Activated CD4-positive, alpha-beta T cell treated with anti-CD3 and anti-CD28 coated beads, Interleukin-2, amount 10 ng/mL, durations not matched to agents 24 days and 14 days (primary cell): ENCODE results near the gene PEMT. TPM values are rescaled to one million over a fixed set of nuclear protein-coding genes. Genes with fewer than 3 reads are reported as not detected.
A peak's percentile ranks its signal among the peaks of the same experiment; 100 is the strongest.

Source experiments
- DNase-seq: peaks from one replicate; pipeline ENCODE4 v3.0.0; 2022
- H3K27ac Mint-ChIP-seq: one replicate; pipeline ENCODE4 v1.8.0; 2022; ENCODE audit warnings: mild to moderate bottlenecking, mixed read lengths
- H3K27me3 Mint-ChIP-seq: one replicate; pipeline ENCODE4 v1.8.0; 2022; ENCODE audit warnings: mixed read lengths
- H3K36me3 Mint-ChIP-seq: one replicate; pipeline ENCODE4 v1.8.0; 2022; ENCODE audit warnings: low read depth, mild to moderate bottlenecking, mixed read lengths
- H3K4me1 Mint-ChIP-seq: one replicate; pipeline ENCODE4 v1.8.0; 2021; ENCODE audit warnings: mixed read lengths
- H3K4me3 Mint-ChIP-seq: one replicate; pipeline ENCODE4 v1.8.0; 2022; ENCODE audit warnings: mild to moderate bottlenecking, moderate library complexity, mixed read lengths
- H3K9me3 Mint-ChIP-seq: one replicate; pipeline ENCODE4 v1.8.0; 2021; ENCODE audit warnings: mixed read lengths
- intact Hi-C: fragments of 100-400 bp; cut with micrococcal nuclease; formaldehyde crosslinking; loops from one replicate; pipeline ENCODE4 v1.15.1; 2023
- total RNA-seq: library from RNA; stranded (reverse); gene quantifications from 2 replicates; pipeline ENCODE4 v1.2.3, GENCODE V29; 2022

The PEMT gene
- total RNA-seq, 1 donor from 2014 or later: 45.5 TPM

DNA sequence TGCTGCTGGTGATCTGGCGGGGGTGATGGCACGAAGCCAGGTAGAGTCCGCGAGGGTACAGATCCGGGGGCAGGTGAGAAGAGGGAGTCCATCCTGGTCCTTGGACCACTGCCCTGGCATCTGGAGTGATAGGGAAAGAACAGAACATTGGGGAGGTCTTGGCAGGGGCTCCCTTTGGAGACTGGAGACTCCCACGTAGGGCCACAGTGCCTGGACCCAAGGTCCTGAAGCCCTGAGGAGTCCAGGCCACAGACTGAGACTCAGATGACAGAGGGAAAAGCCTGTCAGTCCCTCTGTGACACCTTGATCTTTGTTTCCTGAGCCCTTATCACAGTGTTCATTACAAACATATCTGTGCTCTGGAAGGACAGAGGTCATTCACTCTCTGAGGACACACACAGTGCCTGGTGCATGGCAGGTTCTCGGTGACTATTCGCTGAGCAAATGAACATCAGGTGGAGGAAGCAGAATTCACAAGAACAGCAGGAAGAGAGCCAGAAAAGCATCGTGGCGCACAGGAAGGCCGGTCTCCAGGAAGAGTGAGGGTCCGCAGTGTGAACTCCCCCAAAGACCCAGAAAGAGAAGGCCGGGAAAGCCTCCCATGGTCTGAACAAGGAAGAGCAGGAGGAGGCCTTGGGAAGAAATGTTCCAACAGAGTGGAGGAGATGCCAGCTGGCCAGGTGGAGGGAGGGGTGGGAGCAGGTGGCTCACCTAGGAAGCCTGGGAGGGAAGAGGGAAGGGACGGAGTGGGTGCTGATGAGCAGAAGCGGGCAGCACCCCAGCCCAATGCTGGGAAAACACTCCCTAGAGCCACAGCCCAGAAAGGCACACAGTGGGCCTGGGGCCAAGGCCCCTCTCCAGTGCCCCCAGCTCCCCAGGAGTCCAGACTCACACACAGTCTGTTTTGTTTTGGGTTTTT, 20.5 kb downstream of the PEMT start:
- H3K4me3 Mint-ChIP-seq: no peak overlapping the region
- intact Hi-C loops: no loop called here
- no peak overlapping the region for H3K27ac Mint-ChIP-seq
- no peaks in the 10 kb centered on the region for H3K27me3 Mint-ChIP-seq
- no peaks in the 10 kb centered on the region for H3K4me1 Mint-ChIP-seq
- DNase-seq: no peak
- no peaks in the 10 kb centered on the region for H3K36me3 Mint-ChIP-seq
- H3K9me3 Mint-ChIP-seq: no peaks in the 10 kb centered on the region

DNA sequence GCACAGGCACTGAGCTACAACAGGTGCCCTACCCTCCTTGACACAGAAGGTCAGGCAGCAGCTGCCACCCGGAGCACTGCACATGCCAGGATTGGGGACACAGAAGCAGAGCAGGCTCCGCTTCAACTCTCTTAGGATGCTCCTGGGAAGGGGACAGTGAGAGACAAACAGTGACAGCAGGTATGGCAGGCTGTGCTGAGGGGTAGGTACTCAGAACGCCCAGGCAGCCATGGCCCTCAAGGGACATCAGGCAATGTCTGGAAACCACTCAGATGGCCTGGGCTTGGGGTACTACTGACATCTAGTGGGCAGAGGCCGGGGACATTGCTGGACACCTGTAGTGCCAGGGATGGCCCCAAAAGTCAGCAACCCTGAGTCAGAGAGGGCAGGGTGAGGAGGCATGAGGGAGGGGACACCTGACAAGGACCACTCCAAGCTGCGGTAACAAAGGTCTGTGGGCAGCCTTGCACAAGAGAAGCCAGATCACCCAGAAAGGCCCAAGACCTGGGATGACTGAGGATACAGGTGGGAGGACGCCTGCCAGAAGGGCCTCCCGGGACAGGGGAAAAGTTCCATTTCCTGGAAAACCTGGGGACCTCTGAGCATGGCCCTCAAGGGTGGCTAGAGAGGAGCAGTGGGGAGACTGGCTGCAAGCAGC, 21.2 kb downstream of the PEMT start:
- H3K36me3 Mint-ChIP-seq: no peaks in the 10 kb centered on the region
- H3K9me3 Mint-ChIP-seq: no peaks in the 10 kb centered on the region
- DNase-seq: no peak
- H3K4me3 Mint-ChIP-seq: no peak overlapping the region
- H3K4me1 Mint-ChIP-seq: no peaks in the 10 kb centered on the region
- intact Hi-C loops: no loop called here
- no peaks in the 10 kb centered on the region for H3K27me3 Mint-ChIP-seq
- H3K27ac Mint-ChIP-seq: no peak overlapping the region

DNA sequence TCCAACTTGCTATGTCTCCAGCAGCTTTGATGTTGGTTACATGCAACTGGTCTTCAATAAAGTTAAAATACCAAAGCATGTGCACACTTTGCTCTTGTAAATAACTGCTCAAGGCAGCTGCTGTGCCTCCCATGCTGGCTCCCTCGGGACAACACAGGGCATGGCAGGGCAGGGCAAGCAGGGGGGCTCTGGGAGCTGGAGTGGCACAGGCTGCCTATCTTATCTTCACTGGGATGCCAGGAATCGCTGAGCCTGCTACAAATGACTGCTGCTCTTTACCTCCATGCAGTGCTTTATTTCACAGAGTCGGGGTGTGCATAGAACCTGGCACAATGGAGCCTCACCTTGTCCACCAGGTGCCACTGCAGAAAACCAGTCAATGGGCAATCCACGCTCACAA, 21.8 kb downstream of the PEMT start:
- Mint-ChIP-seq H3K4me1 (no peaks in the 10 kb centered on the region), H3K36me3 (no peaks in the 10 kb centered on the region), H3K4me3 (no peak overlapping the region), H3K27me3 (no peaks in the 10 kb centered on the region), H3K27ac (no peak overlapping the region), H3K9me3 (no peaks in the 10 kb centered on the region)
- intact Hi-C loops: loop anchor here (5.0 kb wide), 3 partner anchors 72 to 212 kb away; partner anchors contain the start of gene RASD1
- no peak for DNase-seq

DNA sequence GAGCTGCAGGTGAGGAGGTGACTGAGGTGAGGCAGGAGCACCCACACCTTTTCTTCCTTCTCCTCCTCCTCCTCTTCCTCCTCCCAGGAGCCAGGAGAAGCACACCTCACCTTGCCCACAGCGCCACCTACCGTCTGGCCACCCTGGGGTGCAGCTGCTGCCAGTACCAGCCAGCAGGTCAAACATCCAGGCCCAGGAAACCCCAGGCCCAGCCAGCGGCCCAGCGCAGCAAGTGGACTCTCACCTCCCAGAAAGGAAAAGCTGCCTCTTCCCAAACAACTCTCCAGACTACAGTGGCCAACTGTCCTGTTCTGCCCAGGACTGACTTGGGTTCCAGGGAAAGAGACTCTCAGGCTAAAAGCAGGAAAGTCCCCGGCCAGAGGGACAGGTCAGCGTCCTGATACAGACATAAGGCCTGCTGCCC, 22.7 kb downstream of the PEMT start:
- Mint-ChIP-seq H3K4me1 (no peaks in the 10 kb centered on the region), H3K27me3 (no peaks in the 10 kb centered on the region), H3K9me3 (no peaks in the 10 kb centered on the region), H3K36me3 (no peaks in the 10 kb centered on the region), H3K4me3 (no peak overlapping the region), H3K27ac (no peak overlapping the region)
- intact Hi-C loops: loop anchor here (5.0 kb wide), 3 partner anchors 71 to 211 kb away; partner anchors contain the start of gene RASD1
- DNase-seq: peak; percentile 88

DNA sequence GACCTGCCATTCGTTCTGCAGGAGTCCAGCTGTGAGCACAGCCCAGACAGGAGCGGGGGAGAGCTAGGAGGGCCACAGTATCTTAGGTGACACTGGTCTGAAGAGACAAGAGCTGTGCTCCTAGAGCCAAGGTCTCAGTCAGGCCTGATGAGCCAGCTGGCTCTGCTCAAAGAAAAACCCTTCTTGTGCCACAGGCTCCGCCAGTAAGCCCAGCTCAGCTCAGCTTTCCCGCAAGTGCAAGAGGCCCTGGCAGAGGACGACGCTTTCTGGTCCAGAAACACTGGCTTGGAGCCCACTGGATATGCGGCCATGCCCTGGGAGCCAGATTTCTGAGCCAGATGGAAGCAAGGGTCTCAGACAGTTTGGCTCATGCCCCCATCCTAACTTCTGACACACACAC, 23.9 kb downstream of the PEMT start:
- intact Hi-C loops: loop anchor here (5.0 kb wide), 3 partner anchors 70 to 210 kb away; partner anchors contain the start of gene RASD1

DNA sequence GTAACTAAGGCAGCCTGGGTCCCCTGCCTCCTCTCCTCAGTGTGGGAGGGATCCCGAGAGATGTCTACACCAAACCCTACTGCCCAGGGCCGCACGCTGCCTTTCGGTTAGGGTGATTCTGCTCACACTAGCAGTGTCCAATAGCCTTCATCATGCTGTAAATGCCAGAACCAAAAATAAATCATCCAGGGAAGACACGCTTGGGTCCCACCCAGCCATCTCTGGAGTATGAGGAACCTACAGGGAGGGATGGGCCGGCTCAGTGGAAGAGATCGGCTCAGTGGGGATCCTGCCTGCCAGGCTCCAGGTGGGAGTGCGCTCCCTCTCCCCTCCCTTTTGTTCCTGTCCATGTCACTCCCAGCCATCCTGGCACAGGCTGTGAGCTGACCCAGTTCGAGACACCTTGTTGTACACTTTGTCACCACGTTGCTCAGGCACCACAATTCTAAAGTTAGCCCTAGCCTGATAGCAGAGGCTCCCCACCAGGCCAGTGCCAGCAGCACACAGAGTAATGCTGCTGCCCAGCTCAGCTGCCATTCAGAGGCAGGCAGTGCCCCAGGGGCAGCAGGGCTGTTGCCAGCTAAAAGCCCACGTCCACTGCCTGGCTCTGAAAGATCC, 24.5 kb downstream of the PEMT start:
- no peaks in the 10 kb centered on the region for H3K27me3 Mint-ChIP-seq
- H3K36me3 Mint-ChIP-seq: no peaks in the 10 kb centered on the region
- DNase-seq: no peak
- H3K4me3 Mint-ChIP-seq: no peak overlapping the region
- intact Hi-C loops: loop anchor here (5.0 kb wide), 3 partner anchors 70 to 210 kb away; partner anchors contain the start of gene RASD1
- H3K4me1 Mint-ChIP-seq: no peaks in the 10 kb centered on the region
- H3K9me3 Mint-ChIP-seq: no peaks in the 10 kb centered on the region
- H3K27ac Mint-ChIP-seq: no peak overlapping the region

More for the DNA sequence above, 23.9 kb downstream of the PEMT start:
- H3K4me3 Mint-ChIP-seq: no peak overlapping the region
- no peaks in the 10 kb centered on the region for H3K9me3 Mint-ChIP-seq
- H3K36me3 Mint-ChIP-seq: no peaks in the 10 kb centered on the region
- DNase-seq: no peak
- no peak overlapping the region for H3K27ac Mint-ChIP-seq
- no peaks in the 10 kb centered on the region for H3K4me1 Mint-ChIP-seq
- no peaks in the 10 kb centered on the region for H3K27me3 Mint-ChIP-seq

DNA sequence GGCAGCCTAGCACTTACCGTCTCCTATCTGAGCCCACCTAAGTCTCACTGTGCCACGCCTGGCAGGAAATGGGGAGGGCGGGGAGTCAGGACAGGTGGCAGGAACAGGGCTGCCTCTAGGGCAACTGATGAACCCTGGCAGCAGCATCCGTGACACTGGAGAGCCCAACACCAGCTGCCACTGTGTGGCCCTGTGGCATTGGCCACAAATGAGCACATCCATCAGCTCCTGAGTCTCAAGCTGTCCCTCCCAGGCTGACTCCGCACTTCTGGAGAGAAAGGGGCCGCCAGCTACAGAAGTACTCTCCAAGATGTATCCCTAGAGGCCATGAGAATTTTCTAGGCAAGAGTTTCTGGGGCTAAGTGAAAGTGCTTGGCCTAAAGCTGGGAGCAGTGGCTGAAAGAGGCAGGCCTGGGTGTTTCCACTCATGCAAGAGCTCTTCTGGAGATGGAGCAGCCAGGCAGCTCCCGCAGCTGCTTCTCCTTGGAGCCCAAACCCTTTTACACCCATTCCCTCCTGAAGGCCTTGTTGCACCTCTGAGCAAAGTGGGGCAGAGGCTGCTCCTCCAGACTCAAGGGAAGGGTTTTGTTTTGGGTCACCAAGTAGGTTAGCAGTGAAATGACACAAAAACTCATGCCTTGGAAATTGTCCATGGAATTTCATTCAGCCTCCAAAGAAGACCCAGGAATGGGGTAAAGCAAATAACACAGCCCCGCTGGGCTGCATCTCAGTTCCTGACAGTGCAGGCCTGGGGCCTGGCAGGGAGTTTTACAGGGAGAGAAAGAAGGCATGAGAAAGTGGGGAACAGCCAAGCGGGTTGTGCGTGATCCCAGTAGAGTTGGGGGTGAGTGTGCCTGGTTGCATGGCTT, 25.8 kb downstream of the PEMT start:
- Mint-ChIP-seq H3K9me3 (no peaks in the 10 kb centered on the region), H3K4me1 (no peaks in the 10 kb centered on the region), H3K36me3 (no peaks in the 10 kb centered on the region), H3K27me3 (no peaks in the 10 kb centered on the region), H3K4me3 (no peak overlapping the region), H3K27ac (no peak overlapping the region)
- intact Hi-C loops: loop anchor here (5.0 kb wide), 3 partner anchors 68 to 208 kb away; partner anchors contain the start of gene RASD1
- no peak for DNase-seq

DNA sequence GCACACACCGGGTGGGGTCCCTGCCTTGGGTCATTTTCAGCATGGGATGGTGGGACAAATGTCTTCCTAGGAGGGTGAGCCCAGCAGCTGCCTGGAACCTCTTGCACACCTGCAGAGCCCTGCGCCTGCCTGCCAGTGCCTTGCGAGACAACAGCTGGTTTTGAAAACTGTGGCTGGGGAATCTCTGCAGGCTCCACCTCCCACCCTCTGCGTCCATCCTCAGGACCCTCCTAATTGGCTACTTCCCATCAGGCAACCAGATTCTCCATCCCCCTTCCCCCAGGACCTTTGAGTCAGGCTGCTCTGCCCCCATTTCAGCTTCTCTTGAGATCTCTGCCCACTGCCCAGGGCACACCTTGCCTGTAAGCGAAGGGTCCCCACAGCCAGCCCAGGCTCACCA, 26.6 kb downstream of the PEMT start:
- Mint-ChIP-seq H3K9me3 (no peaks in the 10 kb centered on the region), H3K4me3 (no peak overlapping the region), H3K27ac (no peak overlapping the region), H3K36me3 (no peaks in the 10 kb centered on the region), H3K27me3 (no peaks in the 10 kb centered on the region), H3K4me1 (no peaks in the 10 kb centered on the region)
- DNase-seq: no peak
- intact Hi-C loops: loop anchor here (5.0 kb wide), 3 partner anchors 68 to 208 kb away; partner anchors contain the start of gene RASD1

DNA sequence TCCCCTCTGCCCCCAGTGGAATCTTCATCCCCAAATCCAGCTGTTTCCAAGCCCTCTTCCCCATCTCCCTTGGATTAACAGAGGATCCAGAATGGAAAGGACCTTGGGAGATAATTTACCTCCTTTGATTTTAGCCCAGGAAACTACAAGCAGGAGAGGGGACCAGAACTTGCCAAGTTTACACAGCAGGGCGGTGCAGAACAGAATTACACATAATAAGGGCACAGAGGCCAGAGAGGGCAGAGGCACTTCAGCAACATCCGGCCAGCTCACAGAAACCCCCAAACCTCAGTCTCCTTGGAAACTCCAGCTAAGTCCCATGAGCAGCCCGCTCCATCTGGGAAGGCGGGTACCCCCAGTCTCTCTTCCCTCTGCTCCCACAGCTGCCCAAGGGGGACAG, 27.2 kb downstream of the PEMT start:
- H3K4me3 Mint-ChIP-seq: no peak overlapping the region
- DNase-seq: no peak
- H3K36me3 Mint-ChIP-seq: no peaks in the 10 kb centered on the region
- H3K27ac Mint-ChIP-seq: no peak overlapping the region
- intact Hi-C loops: no loop called here
- no peaks in the 10 kb centered on the region for H3K9me3 Mint-ChIP-seq
- H3K27me3 Mint-ChIP-seq: no peaks in the 10 kb centered on the region
- no peaks in the 10 kb centered on the region for H3K4me1 Mint-ChIP-seq

DNA sequence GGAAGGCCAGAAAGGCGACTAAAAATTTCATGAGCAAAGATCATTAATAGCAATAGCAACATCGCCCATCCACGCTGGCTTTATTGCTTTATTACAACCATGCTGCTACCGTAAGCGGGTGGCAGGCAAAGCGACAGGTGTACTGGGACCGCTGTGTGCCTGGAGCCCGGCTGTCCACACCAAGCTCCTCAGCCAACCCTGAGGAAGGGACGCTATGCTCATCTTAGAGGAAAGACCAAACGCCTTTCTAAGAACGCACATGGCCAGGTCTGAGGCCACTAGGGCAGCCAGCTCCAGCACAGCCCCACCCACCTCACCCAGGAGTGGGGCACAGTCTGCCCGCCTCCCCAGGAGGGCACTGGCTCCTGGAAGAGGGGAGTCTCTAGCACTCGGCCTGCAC, 28.0 kb downstream of the PEMT start:
- Mint-ChIP-seq H3K9me3 (no peaks in the 10 kb centered on the region), H3K27ac (no peak overlapping the region), H3K36me3 (no peaks in the 10 kb centered on the region), H3K27me3 (no peaks in the 10 kb centered on the region), H3K4me3 (no peak overlapping the region), H3K4me1 (no peaks in the 10 kb centered on the region)
- no peak for DNase-seq
- intact Hi-C loops: no loop called here

DNA sequence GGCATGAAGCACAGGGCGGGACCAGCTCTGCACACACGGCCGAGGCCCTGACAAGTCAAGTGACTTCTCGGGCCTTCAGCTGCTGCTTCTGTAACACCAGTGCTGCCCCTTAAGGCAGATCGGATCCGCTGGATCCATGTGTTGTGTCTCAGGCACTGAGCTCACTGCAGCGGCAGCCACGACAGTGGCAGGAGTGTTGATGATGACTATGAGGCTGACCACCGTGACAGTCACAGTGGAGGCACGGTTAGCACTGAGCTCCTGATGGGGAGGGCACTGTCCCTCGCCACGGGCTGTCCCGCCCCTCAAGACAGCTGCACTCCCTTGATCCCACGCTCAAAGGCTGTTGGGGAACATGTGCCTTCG, 29.4 kb downstream of the PEMT start:
- H3K36me3 Mint-ChIP-seq: no peaks in the 10 kb centered on the region
- no peak overlapping the region for H3K27ac Mint-ChIP-seq
- DNase-seq: no peak
- no peaks in the 10 kb centered on the region for H3K4me1 Mint-ChIP-seq
- H3K9me3 Mint-ChIP-seq: no peaks in the 10 kb centered on the region
- no peaks in the 10 kb centered on the region for H3K27me3 Mint-ChIP-seq
- H3K4me3 Mint-ChIP-seq: no peak overlapping the region
- intact Hi-C loops: no loop called here

DNA sequence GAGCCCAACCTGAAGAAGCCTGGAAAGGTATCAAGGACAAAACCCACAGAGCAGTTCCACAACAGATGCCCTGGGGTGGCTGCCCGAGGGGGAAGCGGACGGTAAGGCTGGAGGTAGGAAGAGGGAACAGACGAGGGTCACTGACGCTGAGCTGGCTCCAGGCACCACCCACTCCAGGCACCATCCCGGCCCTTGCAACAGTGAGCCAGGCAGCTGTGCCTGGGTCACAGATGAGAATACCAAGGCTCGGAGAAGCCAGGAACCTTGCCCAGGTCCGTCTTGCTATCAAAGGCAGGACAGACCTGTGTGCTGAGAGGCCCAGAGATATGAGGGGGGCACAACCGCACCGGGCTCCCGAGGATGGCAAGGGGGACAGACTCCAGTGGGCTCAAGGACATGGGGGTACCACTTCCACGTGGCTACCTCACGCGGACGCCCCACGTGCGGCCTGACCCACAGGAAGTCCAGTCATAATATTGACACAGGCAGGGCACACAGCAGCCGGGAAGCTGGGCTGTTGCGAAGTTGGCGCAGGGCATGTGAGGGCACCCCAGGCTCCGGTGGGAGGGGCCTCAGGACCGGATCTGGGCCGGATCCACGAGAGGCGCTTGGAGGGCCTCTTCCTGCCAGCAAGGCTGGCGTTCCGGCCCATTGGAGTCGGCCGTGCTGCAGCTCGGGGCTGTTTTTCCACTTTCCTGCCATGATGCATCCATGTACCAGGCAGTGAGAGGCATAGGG, 29.9 kb downstream of the PEMT start:
- Mint-ChIP-seq H3K9me3 (no peaks in the 10 kb centered on the region), H3K4me1 (no peaks in the 10 kb centered on the region), H3K36me3 (no peaks in the 10 kb centered on the region), H3K27ac (no peak overlapping the region), H3K4me3 (no peak overlapping the region), H3K27me3 (no peaks in the 10 kb centered on the region)
- intact Hi-C loops: no loop called here
- no peak for DNase-seq

DNA sequence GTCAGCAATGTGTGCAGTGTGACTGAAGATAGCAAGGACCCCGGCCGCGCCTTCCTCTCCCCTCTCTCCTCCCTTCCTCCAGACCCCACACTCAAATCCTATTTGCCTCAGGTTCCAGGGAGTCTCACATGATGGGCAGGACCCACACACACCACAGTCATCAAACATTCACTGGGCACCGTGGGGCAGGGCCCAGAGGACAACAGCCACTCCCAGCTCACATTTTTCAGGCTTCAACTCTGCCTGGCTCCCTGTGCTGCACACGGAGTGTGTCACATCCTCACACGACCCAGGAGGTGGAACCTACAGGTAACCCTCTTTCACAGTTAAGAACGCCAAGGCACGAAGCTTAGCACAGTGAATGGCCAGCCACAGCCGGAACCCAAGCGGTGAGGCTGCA, 30.5 kb downstream of the PEMT start:
- no peak for DNase-seq
- intact Hi-C loops: no loop called here
- Mint-ChIP-seq H3K27ac (no peak overlapping the region), H3K4me1 (no peaks in the 10 kb centered on the region), H3K9me3 (no peaks in the 10 kb centered on the region), H3K4me3 (no peak overlapping the region), H3K36me3 (no peaks in the 10 kb centered on the region), H3K27me3 (no peaks in the 10 kb centered on the region)
